Left forelimb (tissue), 1 donor: ENCODE measurements around the gene DAAM1.

Experiments
- DNase-seq: peaks from one replicate; pipeline ENCODE4 v3.0.0-alpha.2; 2018; ENCODE audit warnings: low spot score

The DAAM1 gene

GRCh38 chr14:59221568-59221967 lies 33.1 kb downstream of the DAAM1 start:
- no peak for DNase-seq

GRCh38 chr14:59224341-59224740 lies 35.9 kb downstream of the DAAM1 start:
- no peak for DNase-seq

GRCh38 chr14:59225281-59225680 lies 36.8 kb downstream of the DAAM1 start:
- no peak for DNase-seq

- no peak for DNase-seq
These were observed 40.0 kb downstream of the DAAM1 start for GRCh38 chr14:59228421-59228820.

- no peak for DNase-seq
These were observed 41.4 kb downstream of the DAAM1 start for GRCh38 chr14:59229653-59230406.

GRCh38 chr14:59236195-59236594 lies 47.7 kb downstream of the DAAM1 start:
- DNase-seq: no peak

GRCh38 chr14:59238216-59238615 lies 49.7 kb downstream of the DAAM1 start:
- no peak for DNase-seq

GRCh38 chr14:59239022-59239421 lies 50.6 kb downstream of the DAAM1 start:
- DNase-seq: no peak

- DNase-seq: no peak
These were observed 51.9 kb downstream of the DAAM1 start for GRCh38 chr14:59240356-59240755.

GRCh38 chr14:59241121-59241520 lies 52.7 kb downstream of the DAAM1 start:
- DNase-seq: no peak

GRCh38 chr14:59243174-59243573 lies 54.7 kb downstream of the DAAM1 start:
- DNase-seq: no peak

GRCh38 chr14:59244581-59244980 lies 56.1 kb downstream of the DAAM1 start:
- DNase-seq: no peak

- DNase-seq: no peak
These were observed 57.4 kb downstream of the DAAM1 start for GRCh38 chr14:59245809-59246295.

- DNase-seq: no peak
These were observed 58.1 kb downstream of the DAAM1 start for GRCh38 chr14:59246566-59246965.

- no peak for DNase-seq
These were observed 59.5 kb downstream of the DAAM1 start for GRCh38 chr14:59247801-59248584.

GRCh38 chr14:59249029-59249428 lies 60.6 kb downstream of the DAAM1 start:
- DNase-seq: no peak

- DNase-seq: no peak
These were observed 63.6 kb downstream of the DAAM1 start for GRCh38 chr14:59251811-59252771.

GRCh38 chr14:59252772-59253500 lies 64.5 kb downstream of the DAAM1 start:
- no peak for DNase-seq

- no peak for DNase-seq
These were observed 65.1 kb downstream of the DAAM1 start for GRCh38 chr14:59253527-59253926.

GRCh38 chr14:59254146-59254910 lies 65.9 kb downstream of the DAAM1 start:
- DNase-seq: no peak
